ENCODE results near the gene QSOX1. TPM values are rescaled to one million over a fixed set of nuclear protein-coding genes. Genes with fewer than 3 reads are reported as not detected.

The QSOX1 gene
- total RNA-seq, 2 donors from 2014 or later, result 80.3 to 104 TPM

Other genes with a start within 250 kb of the QSOX1 start
- 10 to 100 TPM; 44.5 to 57.5 TPM for gene CEP350, start 200.1 kb upstream of the QSOX1 start, total RNA-seq
- not detected for gene LHX4, start 75.4 kb downstream of the QSOX1 start, total RNA-seq